K562 (cell line): ENCODE data around the gene EIF5. TPM values are rescaled to one million over a fixed set of nuclear protein-coding genes. Genes with fewer than 3 reads are reported as not detected.
A peak's percentile ranks its signal among the peaks of the same experiment; 100 is the strongest.

Source experiments
- BCOR ChIP-seq: fragments of 450-650 bp; IDR thresholded peaks from 2 replicates; pipeline ENCODE4 v1.6.1; 2016
- E2F3 ChIP-seq: fragments of 250-450 bp; sonication (Bioruptor Pico); IDR thresholded peaks from 2 replicates; pipeline ENCODE4 v1.4.0; 2020; ENCODE audit warnings: mild to moderate bottlenecking
- EP300 ChIP-seq: IDR thresholded peaks from 2 replicates; pipeline ENCODE4 v1.6.1; 2012; ENCODE audit warnings: low read length, improper control_type of control experiment
- HNRNPUL1 ChIP-seq: fragments of 200-400 bp; formaldehyde crosslinking; IDR thresholded peaks from 2 replicates; pipeline ENCODE4 v1.6.1; 2017; ENCODE audit warnings: low read length
- ILK ChIP-seq: fragments of 450-650 bp; IDR thresholded peaks from 2 replicates; pipeline ENCODE4 v1.6.1; 2016; ENCODE audit warnings: missing genetic modification characterization, low read depth, mild to moderate bottlenecking, missing compliant biosample characterization, moderate library complexity, borderline replicate concordance
- MAFK ChIP-seq: IDR thresholded peaks from 2 replicates; pipeline ENCODE4 v1.6.1; 2011; ENCODE audit warnings: low read length, improper control_type of control experiment
- NR2F6 ChIP-seq: fragments of 450-650 bp; formaldehyde crosslinking; IDR thresholded peaks from 2 replicates; pipeline ENCODE4 v1.4.0; 2020; ENCODE audit warnings: mild to moderate bottlenecking
- PATZ1 ChIP-seq: fragments of 250-450 bp; sonication (Bioruptor Pico); IDR thresholded peaks from 2 replicates; pipeline ENCODE4 v1.5.0; 2020; ENCODE audit warnings: mild to moderate bottlenecking, borderline replicate concordance
- RBFOX2 ChIP-seq: fragments of 200-400 bp; formaldehyde crosslinking; IDR thresholded peaks from 2 replicates; pipeline ENCODE4 v1.6.1; 2017; ENCODE audit warnings: low read depth, mild to moderate bottlenecking, low read length, moderate library complexity
- RBM14 ChIP-seq: fragments of 200-400 bp; formaldehyde crosslinking; IDR thresholded peaks from 2 replicates; pipeline ENCODE4 v1.6.1; 2018; ENCODE audit warnings: low read depth, mild to moderate bottlenecking, low read length, moderate library complexity, borderline replicate concordance; ENCODE audit not compliant: insufficient read depth
- RBM25 ChIP-seq: fragments of 200-400 bp; formaldehyde crosslinking; IDR thresholded peaks from 2 replicates; pipeline ENCODE4 v1.6.1; 2018; ENCODE audit warnings: low read length, low read depth, moderate library complexity; ENCODE audit not compliant: severe bottlenecking
- RUNX1 ChIP-seq: sonication (generic); IDR thresholded peaks from 2 replicates; pipeline ENCODE4 v1.6.1; 2016; ENCODE audit warnings: antibody characterized with exemption, low read depth
- SAP30 ChIP-seq: fragments of 200-600 bp; sonication (generic); IDR thresholded peaks from 2 replicates; pipeline ENCODE4 v1.6.1; 2012; ENCODE audit warnings: borderline replicate concordance, low read depth, mild to moderate bottlenecking, moderate library complexity, low read length, control low read depth, inconsistent platforms; ENCODE audit not compliant: insufficient read depth, poor library complexity, severe bottlenecking
- SMAD3 ChIP-seq: fragments of 450-650 bp; formaldehyde crosslinking; conservative IDR thresholded peaks from 2 replicates; pipeline ENCODE4 v1.4.0; 2020; ENCODE audit warnings: mild to moderate bottlenecking
- SOX6 ChIP-seq: fragments of 450-650 bp; IDR thresholded peaks from 2 replicates; pipeline ENCODE4 v1.6.1; 2014; ENCODE audit warnings: mild to moderate bottlenecking
- SRSF3 ChIP-seq: fragments of 200-400 bp; formaldehyde crosslinking; IDR thresholded peaks from 2 replicates; pipeline ENCODE4 v1.6.1; 2016; ENCODE audit warnings: mild to moderate bottlenecking, low read length, moderate library complexity; ENCODE audit not compliant: insufficient read depth
- SRSF9 ChIP-seq: fragments of 200-400 bp; formaldehyde crosslinking; IDR thresholded peaks from 2 replicates; pipeline ENCODE4 v1.6.1; 2017; ENCODE audit warnings: low read depth, low read length, borderline replicate concordance
- TCFL5 ChIP-seq: fragments of 250-450 bp; sonication (Bioruptor Pico); conservative IDR thresholded peaks from 2 replicates; pipeline ENCODE4 v1.6.1; 2021; ENCODE audit warnings: mild to moderate bottlenecking, moderate library complexity, matching md5 sums
- USF2 ChIP-seq: sonication (generic); formaldehyde crosslinking; IDR thresholded peaks from 2 replicates; pipeline ENCODE4 v1.5.0; 2020; ENCODE audit warnings: missing genetic modification reagents
- ZFP30 ChIP-seq: fragments of 250-450 bp; sonication (Bioruptor Pico); IDR thresholded peaks from 2 replicates; pipeline ENCODE4 v1.8.0; 2022; ENCODE audit warnings: moderate library complexity, mild to moderate bottlenecking, inconsistent platforms, borderline replicate concordance
- ZFX ChIP-seq: sonication (generic); formaldehyde crosslinking; IDR thresholded peaks from 2 replicates; pipeline ENCODE4 v1.8.0; 2022; ENCODE audit warnings: mild to moderate bottlenecking, missing genetic modification reagents, moderate library complexity
- ZNF76 ChIP-seq: fragments of 250-450 bp; sonication (Bioruptor Pico); IDR thresholded peaks from 2 replicates; pipeline ENCODE4 v1.4.0; 2020; ENCODE audit warnings: mild to moderate bottlenecking, moderate library complexity, borderline replicate concordance
- ZNF77 ChIP-seq: fragments of 250-450 bp; sonication (Bioruptor Pico); IDR thresholded peaks from 2 replicates; pipeline ENCODE4 v1.5.0; 2020
- ZNF780A ChIP-seq: fragments of 250-450 bp; sonication (Bioruptor Pico); IDR thresholded peaks from 2 replicates; pipeline ENCODE4 v1.5.0; 2021; ENCODE audit warnings: mild to moderate bottlenecking
- polyA plus RNA-seq, 8 experiments: library from polyadenylated mRNA; depleted of rRNA in 4 of 8; stranded (reverse) in 5 of 8; unstranded in 3 of 8; fragments of >200 nt; fragmentation: Nextera tagmentation in 2 of 8; fragmentation: Illumina TruSeq in 1 of 8; extraction: Ambion mirVana in 2 of 8; extraction: Trizol in 1 of 8; gene quantifications; 2 replicates each; pipeline versions ENCODE4 v1.2.1 to v1.2.3, GENCODE V29; 2011 to 2014; ENCODE audit warnings: inconsistent platforms in 1 of 8, missing spikeins in 1 of 8
- total RNA-seq, 7 experiments: library from RNA; depleted of rRNA in 6 of 7; stranded (reverse); fragments of >200 nt in 6 of 7; fragmentation: Illumina TruSeq in 2 of 7; extraction: Trizol in 2 of 7; gene quantifications; 2 replicates each; pipeline versions ENCODE4 v1.2.1 to v1.2.3, GENCODE V29; 2011 to 2021; ENCODE audit warnings: low replicate concordance in 1 of 7
- TF ChIP-seq, protein P1 (sequence below): sonication (generic); formaldehyde crosslinking; IDR thresholded peaks from 2 replicates; pipeline ENCODE4 v1.4.0; 2020; ENCODE audit warnings: mild to moderate bottlenecking, missing genetic modification reagents

The EIF5 gene
- total and polyA plus RNA-seq, 9 of the 15 experiments (the other 6 are each of a cell fraction or from before 2014, with no cell fraction given) = 92.7 to 442 (median 190) TPM

DNA sequence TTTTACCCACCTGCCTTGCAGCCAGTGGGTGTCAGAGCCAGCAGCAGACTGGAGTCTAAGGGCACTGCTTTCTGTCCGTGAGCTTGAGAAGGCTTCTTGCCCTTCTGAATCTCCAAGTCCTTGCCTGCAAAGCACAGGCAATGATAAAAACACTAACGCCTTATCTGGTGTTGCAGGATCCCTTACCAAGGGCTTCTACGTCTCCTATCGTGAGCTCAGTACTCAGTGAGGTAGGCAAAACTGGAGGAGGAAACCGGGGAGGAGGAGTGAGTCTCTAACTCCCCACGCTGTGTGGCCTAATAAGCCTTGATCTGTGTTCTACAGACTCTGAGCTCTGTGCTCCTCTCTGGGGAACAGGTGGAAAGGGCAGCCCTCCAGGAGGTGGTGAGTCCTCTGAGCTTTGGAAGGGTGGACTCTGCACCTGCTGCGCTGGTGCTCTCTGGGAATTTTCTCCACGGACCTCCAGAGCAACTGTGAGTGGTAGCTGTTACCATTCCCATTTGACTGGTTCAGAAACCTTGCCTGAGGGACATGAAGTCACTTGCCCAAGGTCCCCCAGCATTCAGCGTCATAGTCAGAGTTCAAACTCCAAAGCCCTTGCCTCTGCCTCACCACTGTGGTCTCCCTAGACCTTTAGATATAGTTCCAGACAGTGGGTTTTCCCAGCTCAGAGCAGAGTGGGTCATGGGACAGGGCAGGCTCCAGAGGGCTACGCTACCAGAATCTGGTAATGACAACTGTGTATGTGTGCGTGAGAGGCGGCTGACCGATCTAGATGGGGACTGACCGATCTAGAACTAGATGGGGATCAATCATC, 44.2 kb downstream of the EIF5 start (continued):
- TF ChIP-seq SAP30 (no peak), SMAD3 (peak; percentile 53; the same call in 1 of the 2 replicates), NR2F6 (CRISPR knock-in tag) (no peak), E2F3 (CRISPR knock-in tag) (no peak), EP300 (peak; percentile 92), RBM14 (no peak), ZFP30 (CRISPR knock-in tag) (no peak), RBFOX2 (0 out of 2 replicates have a peak, but pooled peaks have one; percentile 14), ZNF780A (no peak), PATZ1 (CRISPR knock-in tag) (no peak), RBM25 (no peak), ILK (tag) (no peak), SOX6 (peak; percentile 82), RUNX1 (0 out of 2 replicates have a peak, but pooled peaks have one; percentile 72), HNRNPUL1 (no peak), MAFK (0 out of 2 replicates have a peak, but pooled peaks have one; percentile 32), SRSF3 (no peak), ZFX (CRISPR knock-in tag) (peak; percentile 61), ZNF77 (CRISPR knock-in tag) (no peak), BCOR (peak; percentile 73), ZNF76 (CRISPR knock-in tag) (no peak), SRSF9 (no peak), TCFL5 (CRISPR knock-in tag) (no peak), USF2 (no peak)
- TF ChIP-seq, protein P1, sequence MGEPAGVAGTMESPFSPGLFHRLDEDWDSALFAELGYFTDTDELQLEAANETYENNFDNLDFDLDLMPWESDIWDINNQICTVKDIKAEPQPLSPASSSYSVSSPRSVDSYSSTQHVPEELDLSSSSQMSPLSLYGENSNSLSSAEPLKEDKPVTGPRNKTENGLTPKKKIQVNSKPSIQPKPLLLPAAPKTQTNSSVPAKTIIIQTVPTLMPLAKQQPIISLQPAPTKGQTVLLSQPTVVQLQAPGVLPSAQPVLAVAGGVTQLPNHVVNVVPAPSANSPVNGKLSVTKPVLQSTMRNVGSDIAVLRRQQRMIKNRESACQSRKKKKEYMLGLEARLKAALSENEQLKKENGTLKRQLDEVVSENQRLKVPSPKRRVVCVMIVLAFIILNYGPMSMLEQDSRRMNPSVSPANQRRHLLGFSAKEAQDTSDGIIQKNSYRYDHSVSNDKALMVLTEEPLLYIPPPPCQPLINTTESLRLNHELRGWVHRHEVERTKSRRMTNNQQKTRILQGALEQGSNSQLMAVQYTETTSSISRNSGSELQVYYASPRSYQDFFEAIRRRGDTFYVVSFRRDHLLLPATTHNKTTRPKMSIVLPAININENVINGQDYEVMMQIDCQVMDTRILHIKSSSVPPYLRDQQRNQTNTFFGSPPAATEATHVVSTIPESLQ (CRISPR knock-in tag) = no peak
